NCI-H128 (cell line): ENCODE measurements around the gene DDX41.

Experiments used
- DNase-seq: peaks from one replicate; lab custom pipeline; 2025; ENCODE audit not compliant: unreplicated experiment; lab: John Stamatoyannopoulos, UW

Gene DDX41

DNA sequence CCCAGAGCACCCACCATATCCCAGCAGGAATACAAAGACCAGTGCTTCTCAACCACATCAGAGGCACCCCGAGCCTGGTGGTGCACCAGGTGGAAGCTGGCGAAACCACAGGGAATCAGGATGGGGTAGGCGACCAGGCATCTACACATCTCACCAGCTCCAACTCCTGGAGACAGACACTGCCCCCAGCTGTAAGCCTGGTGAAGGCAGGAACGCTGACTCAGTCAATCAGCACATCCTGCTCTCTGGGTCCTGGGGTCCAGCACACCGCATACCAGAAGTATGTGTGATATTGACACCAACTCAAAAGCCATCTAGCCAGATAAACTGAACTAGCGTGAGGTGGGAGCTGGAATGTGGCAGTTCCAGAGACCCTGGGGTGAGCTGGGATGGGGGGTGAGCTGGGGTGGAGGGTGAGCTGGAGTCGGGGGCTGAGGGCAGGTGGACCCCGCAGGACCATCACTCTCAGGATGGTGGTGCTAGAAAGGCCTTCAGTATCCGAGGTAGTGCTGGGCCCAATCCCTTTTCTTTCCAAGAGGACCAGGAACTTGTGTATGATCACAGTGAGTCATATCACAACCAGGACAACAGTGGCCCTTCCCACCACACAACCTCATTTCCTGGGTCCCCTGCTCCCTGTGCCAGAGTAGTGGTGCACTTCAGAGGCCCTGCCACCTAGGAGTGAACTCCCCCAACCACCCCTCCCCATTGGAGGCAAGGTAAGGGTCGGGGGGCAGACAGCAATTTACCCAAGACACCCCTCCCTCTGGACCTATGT is 45.8 kb downstream of the DDX41 start:
- DNase-seq = no peak

GRCh38 chr5:177469750-177470525 is 46.8 kb downstream of the DDX41 start:
- DNase-seq = no peak

GRCh38 chr5:177468685-177469628 is 47.8 kb downstream of the DDX41 start:
- no peak for DNase-seq

GRCh38 chr5:177468329-177468684 is 48.5 kb downstream of the DDX41 start:
- no peak for DNase-seq

GRCh38 chr5:177467436-177467835 is 49.3 kb downstream of the DDX41 start:
- DNase-seq = no peak

DNA sequence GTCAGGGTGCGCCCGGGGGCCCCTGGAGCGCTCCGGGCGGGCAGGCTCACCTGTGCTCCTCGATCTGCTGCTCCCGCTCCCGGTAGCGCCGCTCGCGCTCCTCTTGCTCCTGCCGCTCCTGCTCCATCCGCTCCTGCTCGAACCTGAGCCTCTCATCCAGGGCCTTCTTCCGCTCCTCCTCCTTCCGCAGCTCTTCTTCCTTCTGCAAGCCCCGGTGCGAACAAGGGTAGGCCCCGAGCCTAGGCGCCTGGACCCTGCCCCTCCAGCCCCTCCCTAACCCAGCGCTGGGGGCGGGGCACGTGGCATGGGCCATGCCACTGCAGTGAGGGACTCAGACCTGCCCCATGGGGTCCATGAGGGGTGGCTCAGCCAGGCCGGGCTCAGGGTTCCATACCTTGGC is 49.9 kb downstream of the DDX41 start:
- no peak for DNase-seq

- DNase-seq = no peak
These were observed 51.7 kb downstream of the DDX41 start for GRCh38 chr5:177465044-177465443.

- no peak for DNase-seq
These were observed 54.6 kb downstream of the DDX41 start for GRCh38 chr5:177462021-177462670.
